ENCODE results near the gene ABCD1.
"Not testable (repeated sequence)": the region's sequence is repeated elsewhere in the genome, so short reads cannot be mapped to it uniquely, and the experiment has no call there.

Gene ABCD1

DNA sequence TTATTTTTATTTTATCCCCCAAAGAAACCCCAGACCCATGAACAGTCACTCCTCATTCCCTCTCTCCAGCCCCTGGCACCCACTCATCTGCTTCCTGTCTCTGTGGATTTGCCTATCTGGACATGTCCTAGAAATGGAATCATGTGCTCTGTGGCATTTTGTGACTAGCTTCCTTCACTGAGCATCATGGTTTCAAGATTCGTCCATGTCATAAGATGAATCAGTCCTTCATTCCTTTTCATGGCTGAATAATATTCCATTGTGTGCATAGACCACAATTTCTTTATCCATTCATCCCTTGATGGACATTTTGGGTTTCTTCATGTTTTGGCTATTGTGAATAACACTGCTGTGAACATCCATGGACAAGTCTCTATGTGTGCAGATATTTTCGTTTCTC is 10.2 kb downstream of the ABCD1 start:
- no peak for DNase-seq (ENCODE audit: low read depth)

GRCh38 chrX:153735274-153735673 is 10.6 kb downstream of the ABCD1 start:
- DNase-seq (ENCODE audit: low read depth), result peak; percentile 9

DNA sequence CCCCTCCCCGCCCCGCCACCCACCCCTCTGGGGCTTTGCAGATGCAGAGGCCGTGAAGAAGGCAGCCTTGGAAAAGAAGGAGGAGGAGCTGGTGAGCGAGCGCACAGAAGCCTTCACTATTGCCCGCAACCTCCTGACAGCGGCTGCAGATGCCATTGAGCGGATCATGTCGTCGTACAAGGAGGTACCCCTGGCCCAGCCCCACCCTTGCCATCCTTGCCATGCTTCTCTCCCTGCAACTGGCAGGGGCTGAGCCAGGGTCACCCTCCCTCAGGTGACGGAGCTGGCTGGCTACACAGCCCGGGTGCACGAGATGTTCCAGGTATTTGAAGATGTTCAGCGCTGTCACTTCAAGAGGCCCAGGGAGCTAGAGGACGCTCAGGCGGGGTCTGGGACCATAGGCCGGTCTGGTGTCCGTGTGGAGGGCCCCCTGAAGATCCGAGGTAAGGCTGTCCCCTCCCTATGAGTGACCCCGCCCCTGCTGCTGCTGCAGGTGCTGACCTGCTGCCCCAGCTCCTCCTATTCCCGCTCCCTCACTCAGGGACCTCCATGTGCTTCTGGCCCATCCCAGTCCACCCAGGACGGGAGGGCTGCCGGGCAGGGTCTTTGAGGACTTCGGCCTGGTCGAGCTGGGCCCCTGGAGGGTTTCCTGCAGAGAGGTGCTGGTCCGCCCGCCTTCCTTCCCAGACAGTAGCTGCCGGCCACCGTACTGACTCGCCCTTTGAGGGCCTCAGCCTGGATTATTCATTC is 11.6 kb downstream of the ABCD1 start:
- no peak for DNase-seq (ENCODE audit: low read depth)

GRCh38 chrX:153736871-153737441 is 12.3 kb downstream of the ABCD1 start:
- no peak for DNase-seq (ENCODE audit: low read depth)

GRCh38 chrX:153738056-153738605 is 13.5 kb downstream of the ABCD1 start:
- DNase-seq (ENCODE audit: low read depth), result no peak

GRCh38 chrX:153739754-153740486 is 15.3 kb downstream of the ABCD1 start:
- DNase-seq (ENCODE audit: low read depth), result no peak

DNA sequence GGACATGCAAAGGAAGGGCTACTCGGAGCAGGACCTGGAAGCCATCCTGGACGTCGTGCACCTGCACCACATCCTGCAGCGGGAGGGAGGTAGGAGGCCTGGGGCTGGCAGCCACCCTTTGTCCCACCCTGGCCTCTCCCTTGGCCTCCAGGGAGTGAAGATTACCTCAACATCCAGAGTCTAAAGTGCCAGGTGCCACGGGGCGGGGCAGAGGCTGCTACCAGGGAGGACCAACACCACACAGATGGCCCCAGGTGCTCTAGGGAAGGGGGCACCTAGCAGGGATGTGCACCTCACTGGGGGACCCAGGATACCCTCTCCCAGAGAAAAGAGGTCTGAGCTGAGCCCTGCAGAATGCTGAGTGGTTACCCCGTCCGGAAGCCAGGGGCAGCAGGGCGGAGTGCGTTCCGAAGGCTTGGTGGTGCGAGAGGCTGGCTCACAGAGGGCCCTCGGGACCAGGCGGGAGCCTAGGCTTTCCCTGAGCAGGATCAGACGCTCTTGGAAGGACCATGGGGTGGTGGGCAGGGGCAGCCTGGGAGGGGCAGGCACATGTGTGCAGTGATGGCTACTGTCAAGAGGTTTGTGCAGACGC is 16.1 kb downstream of the ABCD1 start:
- no peak for DNase-seq (ENCODE audit: low read depth)

GRCh38 chrX:153741446-153741845 is 16.8 kb downstream of the ABCD1 start:
- no peak for DNase-seq (ENCODE audit: low read depth)

GRCh38 chrX:153742111-153742510 is 17.5 kb downstream of the ABCD1 start:
- not testable (repeated sequence) for DNase-seq (ENCODE audit: low read depth)

DNA sequence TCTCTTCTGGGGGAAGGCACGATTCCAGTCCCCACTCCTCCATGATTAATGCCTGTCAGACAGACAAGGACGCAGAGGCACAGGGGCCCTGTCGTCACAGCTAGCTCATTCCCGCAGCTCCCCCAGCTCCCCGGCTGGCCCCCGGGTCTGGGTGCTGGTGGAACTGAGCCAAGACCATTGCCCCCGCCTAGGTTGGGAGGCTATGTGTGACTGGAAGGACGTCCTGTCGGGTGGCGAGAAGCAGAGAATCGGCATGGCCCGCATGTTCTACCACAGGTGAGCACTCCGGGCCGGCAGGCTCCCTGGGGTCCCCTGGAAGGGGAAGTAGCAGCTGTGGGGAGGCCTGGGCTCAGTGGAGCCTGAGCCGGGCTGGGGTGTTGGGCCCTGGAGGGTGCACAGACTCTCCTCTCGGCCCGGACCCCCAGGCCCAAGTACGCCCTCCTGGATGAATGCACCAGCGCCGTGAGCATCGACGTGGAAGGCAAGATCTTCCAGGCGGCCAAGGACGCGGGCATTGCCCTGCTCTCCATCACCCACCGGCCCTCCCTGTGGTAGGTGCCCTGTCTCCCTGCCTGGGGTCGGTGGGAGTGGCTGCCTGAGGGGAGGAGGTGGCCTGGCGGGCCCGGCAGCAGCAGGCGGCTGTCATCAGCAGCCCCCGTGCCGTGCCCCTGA is 18.3 kb downstream of the ABCD1 start:
- not testable (repeated sequence) for DNase-seq (ENCODE audit: low read depth)

- DNase-seq (ENCODE audit: low read depth), result not testable (repeated sequence)
These were observed 19.0 kb downstream of the ABCD1 start for GRCh38 chrX:153743468-153744209.

DNA sequence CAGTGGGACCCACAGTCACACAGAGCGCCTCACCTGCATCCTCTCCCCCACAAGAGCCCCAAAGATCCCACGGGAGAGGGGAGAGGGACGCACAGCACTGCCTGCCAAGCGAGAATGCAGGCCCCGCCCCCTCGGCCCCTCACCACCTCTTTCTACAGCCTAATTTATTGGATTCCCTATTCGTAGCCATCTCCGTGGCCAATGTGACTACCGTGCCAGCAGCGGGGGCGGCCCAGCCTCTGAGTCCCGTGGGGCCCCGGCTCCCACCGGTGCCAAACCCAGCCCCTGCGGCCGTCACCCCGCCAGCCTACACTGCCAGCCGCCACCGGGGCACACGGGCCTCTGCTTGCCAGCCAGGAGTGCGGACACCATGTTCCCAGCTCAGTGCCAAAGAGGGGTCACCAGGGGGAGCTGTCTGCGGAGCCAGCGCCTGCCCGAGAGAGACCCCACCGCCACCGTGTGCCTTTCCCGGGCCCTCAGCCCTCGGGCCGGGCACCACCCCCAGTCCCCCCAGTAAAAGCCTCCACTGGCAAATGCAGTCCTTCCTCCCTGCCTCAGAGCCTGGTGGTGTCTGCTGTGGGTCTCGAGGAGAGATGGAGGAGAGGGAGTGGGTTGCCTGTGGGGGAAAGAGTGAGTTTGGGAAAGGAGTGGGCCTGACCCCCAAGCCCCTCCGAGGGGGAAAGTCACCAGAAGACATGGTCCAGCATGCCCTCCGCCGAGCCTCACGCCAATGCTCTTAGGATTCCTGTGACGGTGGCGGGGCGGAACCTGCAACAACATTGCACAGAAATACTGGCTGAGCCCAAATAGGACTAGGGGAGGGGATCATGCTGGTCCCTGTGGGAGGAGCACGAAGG is 19.8 kb downstream of the ABCD1 start:
- DNase-seq (ENCODE audit: low read depth), result no peak

GRCh38 chrX:153745067-153745433 is 20.4 kb downstream of the ABCD1 start:
- not testable (repeated sequence) for DNase-seq (ENCODE audit: low read depth)

GRCh38 chrX:153746359-153746758 is 21.7 kb downstream of the ABCD1 start:
- DNase-seq (ENCODE audit: low read depth), result no peak

GRCh38 chrX:153746991-153747390 is 22.3 kb downstream of the ABCD1 start:
- DNase-seq (ENCODE audit: low read depth), result not testable (repeated sequence)

GRCh38 chrX:153749017-153749416 is 24.4 kb downstream of the ABCD1 start:
- not testable (repeated sequence) for DNase-seq (ENCODE audit: low read depth)

GRCh38 chrX:153750127-153750774 is 25.6 kb downstream of the ABCD1 start:
- DNase-seq (ENCODE audit: low read depth), result no peak

DNA sequence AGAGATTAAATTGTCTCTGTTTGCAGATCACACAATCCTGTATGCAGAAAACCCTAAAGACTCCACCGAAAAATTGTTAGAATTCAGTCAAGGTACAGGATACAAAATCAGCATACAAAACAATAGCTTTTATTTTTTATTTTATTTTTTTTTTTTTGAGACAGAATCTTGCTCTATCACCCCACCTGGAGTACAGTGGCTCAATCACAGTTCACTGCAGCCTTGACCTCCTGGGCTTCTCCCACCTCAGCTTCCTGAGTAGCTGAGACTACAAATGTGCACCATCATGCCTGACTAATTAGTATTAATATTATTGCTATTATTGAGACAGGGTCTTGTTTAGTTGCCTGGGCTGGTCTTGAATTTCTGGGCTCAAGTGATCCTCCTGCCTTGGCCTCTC is 30.5 kb downstream of the ABCD1 start:
- DNase-seq (ENCODE audit: low read depth), result no peak

- DNase-seq (ENCODE audit: low read depth), result no peak
These were observed 37.2 kb downstream of the ABCD1 start for GRCh38 chrX:153761863-153762262.

Measured in iris pigment epithelial cell (primary cell).